HCT116 (cell line): ENCODE measurements around the gene MRPL49. TPM values are rescaled to one million over a fixed set of nuclear protein-coding genes. Genes with fewer than 3 reads are reported as not detected.

Source experiments
- ATAC-seq: fragments of 200-7000 bp; cut with Tn5 transposase; 2 replicates; pipeline ENCODE4 v1.9.1; 2020; ENCODE audit warnings: mild to moderate bottlenecking, moderate library complexity
- BruUV-seq: library from RNA; stranded (reverse); fragments of 400-500 nt; replicated peaks from 2 replicates; lab custom pipeline; 2021; lab: Mats Ljungman, UMichigan
- CTCF ChIA-PET: fragments of 300-600 bp; sonication (Branson Sonifier 250); formaldehyde crosslinking; loops from one replicate; lab custom pipeline; 2021; ENCODE audit warnings: antibody characterized with exemption; lab: Charles Lee
- POLR2A ChIA-PET: fragments of 300-600, 350-600 bp; sonication (Branson Sonifier 250); formaldehyde crosslinking; loops from one replicate; lab custom pipeline; 2021; ENCODE audit warnings: antibody characterized with exemption; lab: Charles Lee
- RAD21 ChIA-PET, 2 experiments: fragments of 300-600 bp; sonication (Branson Sonifier 250); formaldehyde crosslinking; loops; one replicate each; lab custom pipeline; 2023; ENCODE audit warnings: low total read pairs in 2 of 2; ENCODE audit not compliant: uncharacterized antibody in 2 of 2, unreplicated experiment in 2 of 2, low non-redundant PET in 1 of 2; lab: Charles Lee
- DNase-seq: peaks from one replicate; pipeline ENCODE4 v3.0.0-alpha.2; 2010; ENCODE audit warnings: low read depth, low spot score
- H2AFZ ChIP-seq: fragments of 200-600 bp; shearing (Covaris generic), sonication (generic); 2 replicates; pipeline ENCODE4 v1.6.1; 2017; ENCODE audit warnings: low read depth, mixed run types, mixed read lengths, antibody characterized with exemption, low read length; ENCODE audit not compliant: poor library complexity, severe bottlenecking
- H3K27ac ChIP-seq: 2 replicates; pipeline ENCODE4 v1.5.1; 2012; ENCODE audit warnings: low read depth, low read length
- H3K27me3 ChIP-seq: fragments of 200-600 bp; sonication (generic); 2 replicates; pipeline ENCODE4 v1.6.1; 2016; ENCODE audit warnings: mixed run types, low read length, mixed read lengths; ENCODE audit not compliant: insufficient read depth
- H3K36me3 ChIP-seq, 2 experiments: fragments of 200-500 bp in 1 of 2; fragments of 200-600 bp in 1 of 2; sonication (Bioruptor generic) in 1 of 2; sonication (generic) in 1 of 2; 2 replicates each; pipeline versions ENCODE4 v1.5.1 to v1.6.1; 2014 to 2016; ENCODE audit warnings: low read length in 2 of 2, inconsistent platforms in 1 of 2, mixed read lengths in 1 of 2, mixed run types in 1 of 2; ENCODE audit not compliant: insufficient read depth in 2 of 2, control insufficient read depth in 1 of 2
- H3K4me1 ChIP-seq, 2 experiments: fragments of 200-600 bp in 1 of 2; sonication (generic) in 1 of 2; 2 replicates each; pipeline versions ENCODE4 v1.5.1 to v1.6.1; 2012 to 2017; ENCODE audit warnings: low read length in 2 of 2, inconsistent platforms in 1 of 2, mild to moderate bottlenecking in 1 of 2, mixed read lengths in 1 of 2, mixed run types in 1 of 2, moderate library complexity in 1 of 2; ENCODE audit not compliant: insufficient read depth in 2 of 2, control insufficient read depth in 1 of 2
- H3K4me2 ChIP-seq: fragments of 200-600 bp; sonication (generic); 2 replicates; pipeline ENCODE4 v1.6.1; 2017; ENCODE audit warnings: mixed run types, low read length, mixed read lengths
- H3K4me3 ChIP-seq, 2 experiments: fragments of 200-600 bp in 1 of 2; sonication (generic) in 1 of 2; replicated peaks in 1 of 2; 2 replicates each; pipeline ENCODE4 v1.5.1; 2011 to 2016; ENCODE audit warnings: low read length in 2 of 2, control low read depth in 1 of 2, low read depth in 1 of 2, mild to moderate bottlenecking in 1 of 2, mixed read lengths in 1 of 2, mixed run types in 1 of 2
- H3K79me2 ChIP-seq: fragments of 200-600 bp; sonication (generic); 2 replicates; pipeline ENCODE4 v1.6.1; 2017; ENCODE audit warnings: mild to moderate bottlenecking, mixed run types, low read length, moderate library complexity, mixed read lengths; ENCODE audit not compliant: insufficient read depth
- H3K9ac ChIP-seq: fragments of 200-600 bp; sonication (generic); 2 replicates; pipeline ENCODE4 v1.6.1; 2016; ENCODE audit warnings: low read length, mixed read lengths
- H3K9me2 ChIP-seq: fragments of 200-600 bp; sonication (generic), shearing (Covaris generic); 2 replicates; pipeline ENCODE4 v1.6.1; 2017; ENCODE audit warnings: mixed run types, mild to moderate bottlenecking, moderate library complexity; ENCODE audit not compliant: insufficient read depth
- H3K9me3 ChIP-seq, 2 experiments: fragments of 200-500 bp in 1 of 2; fragments of 200-600 bp in 1 of 2; sonication (Bioruptor generic) in 1 of 2; sonication (generic) in 1 of 2; 2 replicates each; pipeline ENCODE4 v1.6.1; 2014 to 2017; ENCODE audit warnings: low read length in 2 of 2, mixed read lengths in 2 of 2, inconsistent platforms in 1 of 2, low read depth in 1 of 2, mild to moderate bottlenecking in 1 of 2, mixed run types in 1 of 2, moderate library complexity in 1 of 2; ENCODE audit not compliant: control insufficient read depth in 1 of 2, insufficient read depth in 1 of 2
- H4K20me1 ChIP-seq: fragments of 200-600 bp; sonication (generic), shearing (Covaris generic); 2 replicates; pipeline ENCODE4 v1.6.1; 2017; ENCODE audit warnings: mixed run types, mild to moderate bottlenecking, moderate library complexity; ENCODE audit not compliant: insufficient read depth
- ATF3 ChIP-seq: IDR thresholded peaks from 2 replicates; pipeline ENCODE4 v1.6.1; 2012
- CBX3 ChIP-seq: IDR thresholded peaks from 2 replicates; pipeline ENCODE4 v1.6.1; 2012; ENCODE audit warnings: low read depth
- CTCF ChIP-seq, 3 experiments: fragments of 200-600 bp in 1 of 3; sonication (generic) in 1 of 3; IDR thresholded peaks in 2 of 3; conservative IDR thresholded peaks in 1 of 3; 2 replicates each; pipeline ENCODE4 v1.5.1; 2012 to 2017; ENCODE audit warnings: low read depth in 2 of 3, low read length in 2 of 3, antibody characterized with exemption in 1 of 3, borderline replicate concordance in 1 of 3, control low read depth in 1 of 3, mild to moderate bottlenecking in 1 of 3, mixed read lengths in 1 of 3, mixed run types in 1 of 3, moderate library complexity in 1 of 3; ENCODE audit not compliant: insufficient read depth in 1 of 3
- EZH2 ChIP-seq: fragments of 200-600 bp; sonication (generic); IDR thresholded peaks from 2 replicates; pipeline ENCODE4 v1.6.1; 2017; ENCODE audit warnings: antibody characterized with exemption, mixed run types
- FOSL1 ChIP-seq: IDR thresholded peaks from 2 replicates; pipeline ENCODE4 v1.6.1; 2012; ENCODE audit warnings: low read depth
- JUND ChIP-seq: IDR thresholded peaks from 2 replicates; pipeline ENCODE4 v1.6.1; 2012
- POLR2A ChIP-seq: IDR thresholded peaks from 2 replicates; pipeline ENCODE4 v1.7.0; 2011; ENCODE audit warnings: borderline replicate concordance; ENCODE audit not compliant: insufficient read depth, insufficient read length; ENCODE audit errors: extremely low read depth
- POLR2AphosphoS5 ChIP-seq: IDR thresholded peaks from 2 replicates; pipeline ENCODE4 v1.6.1; 2011; ENCODE audit warnings: mild to moderate bottlenecking, low read depth, low read length, moderate library complexity
- RAD21 ChIP-seq: IDR thresholded peaks from 2 replicates; pipeline ENCODE4 v1.6.1; 2012; ENCODE audit warnings: low read depth, mild to moderate bottlenecking
- SIN3A ChIP-seq: IDR thresholded peaks from 2 replicates; pipeline ENCODE4 v1.6.1; 2012; ENCODE audit warnings: low read depth
- SP1 ChIP-seq: IDR thresholded peaks from 2 replicates; pipeline ENCODE4 v1.6.1; 2012; ENCODE audit warnings: low read depth
- SRF ChIP-seq: IDR thresholded peaks from 2 replicates; pipeline ENCODE4 v1.6.1; 2012; ENCODE audit warnings: low read depth
- ZBTB33 ChIP-seq: IDR thresholded peaks from 2 replicates; pipeline ENCODE4 v1.6.1; 2011; ENCODE audit warnings: mild to moderate bottlenecking, low read length, moderate library complexity; ENCODE audit not compliant: insufficient replicate concordance; ENCODE audit errors: extremely low read depth
- ZFX ChIP-seq: fragments of 450-650 bp; IDR thresholded peaks from 2 replicates; pipeline ENCODE4 v1.6.1; 2017
- ZNF274 ChIP-seq: fragments of 200-500 bp; sonication (Bioruptor generic); IDR thresholded peaks from 2 replicates; pipeline ENCODE4 v1.6.1; 2014; ENCODE audit warnings: mild to moderate bottlenecking, low read depth, low read length, inconsistent platforms
- intact Hi-C: fragments of 100-400 bp; cut with micrococcal nuclease; formaldehyde crosslinking; loops from 2 replicates; pipeline ENCODE4 v1.10.0; 2022
- total RNA-seq: library from RNA; stranded (reverse); gene quantifications from one replicate; pipeline ENCODE4 v1.2.1, GENCODE V29; 2021; ENCODE audit not compliant: unreplicated experiment

MRPL49 gene
- total RNA-seq, 1 experiment from 2014 or later, result 77.5 TPM

- no peaks in the 10 kb centered on the region for H3K27me3 ChIP-seq
- peak within 1 kb of the TSS in 1 of 2 experiments; percentile 30; a peak in 2 of 4 replicates for H3K4me3 ChIP-seq
- TF ChIP-seq ZBTB33 (no peak), JUND (no peak), RAD21 (no peak), SRF (no peak), SIN3A (no peak), CTCF (IDR thresholded peaks at IDR 0.05 in 2 of 3, conservative IDR thresholded peaks at IDR 0.05 in 1 of 3; ENCODE audit: borderline replicate concordance in 1 of 3, insufficient read depth in 1 of 3, low read depth in 2 of 3, low read length in 2 of 3) (no peak), FOSL1 (no peak), POLR2AphosphoS5 (peak; percentile 87), ZFX (no peak), EZH2 (no peak), ATF3 (no peak), SP1 (no peak), POLR2A (peak; percentile 66), CBX3 (no peak), ZNF274 (no peak)
- ATAC-seq (peak; percentile 98), DNase-seq (peak; percentile 56)
- no TSS peak for BruUV-seq
- H3K27ac ChIP-seq, result no peak within 1 kb of the TSS
- peak within 1 kb of the TSS; percentile 30; the same call in 1 of the 2 replicates for H3K9ac ChIP-seq
- H3K36me3 ChIP-seq, result no peaks in the 10 kb centered on the region
- POLR2A ChIA-PET, result interaction anchor here (0.7 to 3.6 kb wide), 11 partner anchors 11 to 320 kb away, joined by 3 to 16 read pairs (median 3); partner anchors contain the start of genes CAPN1, FAU, MRPL49 and ZNHIT2
- H3K79me2 ChIP-seq, result no peaks in the 10 kb centered on the region
- peak within 1 kb of the TSS; percentile 58 for H3K4me2 ChIP-seq
- CTCF ChIA-PET, result interaction anchor here (1.2 kb wide), 1 partner anchor 11 kb away, joined by 7 read pairs; the partner anchor contains the start of gene CAPN1
- no peaks in the 10 kb centered on the region for H3K9me3 ChIP-seq
- RAD21 ChIA-PET, result no interaction called here
- intact Hi-C loops, result no loop called here
- peaks cover 9 to 16% of the 10 kb centered on the region in 2 experiments; a peak in 3 of 4 replicates for H3K4me1 ChIP-seq
- peak within 1 kb of the TSS; percentile 26 for H2AFZ ChIP-seq
- H4K20me1 ChIP-seq, result no peaks in the 10 kb centered on the region
- no peaks in the 10 kb centered on the region for H3K9me2 ChIP-seq
Observed at GRCh38 chr11:65170058-65170534, 48.0 kb downstream of the MRPL49 start, which contains the start of gene SPDYC. Gene SPDYC (plus strand): TSS chr11:65170233. CDS start chr11:65171358, 1,125 bp downstream.
